ENCODE measurements around the gene NFIB.

The NFIB gene

DNA sequence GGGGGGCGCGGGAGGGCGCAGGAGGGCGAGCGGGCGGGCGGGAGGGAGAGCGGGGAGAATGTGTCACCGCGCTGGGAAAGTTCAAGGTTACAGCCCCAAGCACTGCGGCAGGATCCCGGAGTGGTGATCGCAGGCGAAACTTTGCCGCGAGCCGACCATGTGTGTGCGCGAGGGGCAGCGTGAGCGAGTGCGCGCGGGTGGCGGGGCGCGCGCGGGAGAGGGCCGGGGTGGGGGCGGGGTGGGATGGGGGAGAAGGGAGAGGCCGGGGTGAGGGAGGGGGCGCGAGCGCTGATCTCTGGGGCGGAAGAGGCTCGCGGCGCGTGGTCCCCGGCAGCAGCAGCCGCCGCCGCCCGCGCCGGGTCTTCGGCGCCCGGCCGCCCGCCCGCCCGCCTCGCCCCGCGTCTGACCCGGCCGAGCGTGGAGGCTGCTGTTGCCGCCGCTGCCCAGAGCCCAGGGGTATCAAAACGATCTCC, at the start of gene NFIB:
Gene NFIB (minus strand): TSS at position 191 of the 473 bp plus-strand sequence. CDS start 630 bp downstream, outside the sequence.
- DNase-seq = no peak

DNA sequence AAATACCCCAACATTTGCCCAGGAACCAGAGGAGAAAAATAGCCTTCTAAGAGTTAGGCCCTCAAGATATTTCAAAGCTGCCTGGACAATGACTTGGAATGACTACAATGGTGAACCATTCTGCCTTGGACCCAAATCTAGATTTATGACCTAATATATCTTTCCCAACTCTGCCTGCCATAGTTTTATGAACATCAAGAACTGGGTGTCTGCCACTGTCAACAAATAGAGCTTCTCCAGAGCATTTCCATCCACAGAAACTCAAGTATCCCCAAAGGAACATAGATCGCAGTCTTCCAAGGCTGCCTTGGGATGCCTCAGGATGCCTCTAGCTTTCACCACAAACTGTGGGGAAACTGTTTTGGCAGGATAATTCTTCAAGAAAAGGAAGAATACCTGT, 48.2 kb upstream of the NFIB start:
- no peak for DNase-seq

DNA sequence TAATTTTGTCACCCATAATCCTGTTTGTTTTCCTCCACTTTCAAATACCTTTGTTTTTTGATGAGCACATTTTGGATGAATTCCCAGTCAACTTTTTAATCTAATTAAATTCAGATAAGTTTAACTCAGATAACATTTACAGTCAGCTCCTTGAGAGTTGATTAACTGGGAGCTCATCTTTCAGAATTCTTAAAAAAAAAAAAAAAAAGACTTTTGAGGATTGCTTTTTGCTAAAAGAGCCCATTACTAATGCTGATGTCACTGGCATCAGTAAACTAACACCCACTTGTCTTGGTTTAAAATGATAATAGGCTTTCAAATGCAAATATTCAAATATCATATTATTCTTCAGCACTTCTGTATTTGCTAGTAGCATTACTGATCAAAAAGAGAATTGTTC, 47.1 kb upstream of the NFIB start:
- DNase-seq = no peak

DNA sequence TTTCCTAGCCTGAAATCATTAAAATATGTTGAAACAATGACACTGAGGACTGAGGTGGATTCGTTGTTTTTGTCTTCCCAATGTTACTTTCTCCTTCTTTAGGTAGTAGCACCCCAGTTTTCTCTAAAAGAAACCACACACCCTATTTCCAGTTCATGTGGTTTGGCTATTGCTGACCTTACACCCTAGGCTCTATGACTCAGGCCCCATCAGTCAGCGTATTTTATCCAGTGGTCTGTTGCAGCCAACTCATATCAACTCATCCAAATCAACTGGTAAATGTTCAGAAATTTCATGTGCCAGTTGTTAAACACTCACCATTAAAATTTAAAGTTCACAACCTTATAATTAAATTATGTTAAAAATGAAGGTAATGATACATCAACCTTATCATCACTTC, 44.6 kb upstream of the NFIB start:
- no peak for DNase-seq

DNA sequence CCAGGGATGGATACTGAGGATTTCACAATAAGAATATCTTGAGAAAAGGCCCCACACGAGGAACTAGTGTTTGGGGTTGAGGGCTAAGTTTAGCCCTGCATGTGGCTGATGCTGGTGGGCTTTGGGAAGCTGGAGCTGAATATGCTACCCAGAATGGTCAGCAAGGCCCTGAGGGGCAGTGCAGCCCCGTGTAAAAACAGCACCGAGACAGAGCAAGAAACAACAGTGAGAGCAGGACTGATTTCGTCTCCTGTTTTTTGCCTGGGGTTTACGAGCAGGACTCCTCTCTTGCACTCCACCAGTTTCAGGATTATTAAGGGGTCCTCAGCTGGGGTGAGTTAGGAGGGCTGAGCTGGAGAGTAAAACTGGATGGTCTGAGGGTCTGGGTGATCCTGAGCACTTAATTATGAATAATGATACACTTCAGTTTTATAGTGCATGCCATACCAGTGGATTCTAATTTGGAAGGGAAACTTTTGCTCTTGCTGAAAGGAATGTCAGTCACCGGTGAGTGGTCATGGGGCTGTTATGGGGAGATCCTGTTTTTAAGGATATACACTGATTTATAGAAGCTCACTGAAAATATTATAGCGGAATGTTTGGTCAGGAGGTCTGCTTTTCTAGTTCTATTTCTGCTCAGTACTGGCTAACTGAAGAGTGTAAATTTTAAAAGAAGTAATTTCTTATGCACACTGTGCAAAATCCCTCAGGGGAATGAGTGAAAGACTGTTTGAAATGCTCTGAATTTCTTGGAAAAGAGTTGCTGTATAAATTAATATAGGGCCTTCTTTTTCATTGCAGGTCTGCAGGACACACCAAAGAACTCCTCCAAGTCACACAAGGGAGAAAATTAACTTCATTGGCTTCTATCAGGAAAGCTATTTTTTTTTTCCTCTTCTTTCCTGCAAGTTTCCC, 42.7 kb upstream of the NFIB start:
- no peak for DNase-seq

DNA sequence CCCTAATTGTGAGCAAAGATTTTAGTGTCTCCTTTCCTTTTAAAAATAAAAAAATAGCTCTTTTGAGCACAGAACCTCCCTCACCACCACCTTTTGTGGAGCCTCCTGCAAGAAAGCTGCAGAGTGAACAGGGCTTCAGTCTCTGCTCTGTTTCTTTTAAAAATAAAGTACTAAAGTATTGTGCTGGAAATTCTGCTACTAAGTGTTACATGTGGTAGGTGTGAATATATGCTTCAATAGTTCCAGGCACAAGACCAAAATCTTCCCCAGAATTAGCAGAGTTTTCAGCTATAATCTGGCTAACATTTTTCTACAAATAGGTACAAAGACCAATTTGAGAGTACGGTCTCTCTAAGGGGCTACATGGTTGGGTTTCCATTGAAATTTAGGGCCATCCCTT, 40.3 kb upstream of the NFIB start:
- no peak for DNase-seq

DNA sequence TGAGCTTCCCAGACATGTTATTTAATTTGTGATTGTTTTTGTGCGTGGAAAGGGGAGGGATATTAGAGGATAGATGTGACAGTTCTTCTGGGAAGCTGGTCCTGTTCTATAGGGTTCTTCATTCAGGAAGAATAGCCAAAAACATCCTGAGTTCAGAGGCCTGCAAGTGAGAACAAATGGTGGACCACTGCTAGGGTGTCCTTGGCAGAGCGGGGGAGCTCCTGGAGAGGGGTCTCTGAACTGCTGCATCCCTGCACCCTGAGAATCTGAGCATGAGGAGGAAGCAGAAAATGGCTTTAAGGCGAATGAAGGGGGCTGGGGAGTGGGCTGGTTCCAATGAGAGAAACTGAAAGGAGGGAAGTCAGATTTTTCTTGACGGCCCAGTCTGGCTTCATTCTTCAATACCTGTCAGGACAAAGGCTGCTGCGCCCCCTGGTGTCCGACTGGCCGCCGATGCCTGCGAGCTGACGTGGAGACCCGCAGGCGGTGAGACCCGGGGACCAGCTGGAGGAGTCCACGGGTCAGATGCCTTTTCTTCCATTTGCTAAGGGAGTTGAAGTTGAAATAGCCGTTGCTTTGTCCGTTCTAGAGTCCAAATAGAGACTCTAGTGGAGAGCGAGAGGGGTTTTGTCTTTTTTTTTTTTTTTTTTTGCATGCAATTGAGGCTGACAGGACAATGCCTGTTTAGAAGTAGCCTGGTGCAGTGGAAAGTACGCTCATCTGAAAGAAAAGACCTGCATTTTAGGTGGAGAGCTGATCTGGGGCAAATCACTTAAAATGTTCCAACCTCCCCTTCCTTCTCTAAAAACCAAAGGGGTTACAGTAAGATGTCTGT, 39.5 kb upstream of the NFIB start:
- DNase-seq = peak; percentile 83

DNA sequence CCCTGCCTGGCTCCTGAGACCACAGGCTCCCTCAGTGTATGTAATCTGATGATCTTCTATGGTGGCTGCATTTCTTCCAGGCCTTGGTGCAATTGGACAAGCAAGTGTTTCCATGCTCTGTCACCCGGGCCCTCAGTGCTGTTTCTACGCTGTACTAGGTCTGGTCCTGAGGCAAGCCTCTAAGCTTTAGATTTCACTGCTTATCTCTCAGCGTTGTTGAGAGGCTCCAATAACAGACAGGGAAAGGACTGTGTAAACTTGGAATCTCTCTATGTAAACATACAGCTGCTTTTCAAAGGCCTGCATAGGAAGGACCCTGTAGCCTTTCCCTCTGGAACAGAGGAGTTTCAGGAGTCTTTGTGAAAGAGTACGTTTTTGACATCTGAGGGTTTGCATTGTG, 38.6 kb upstream of the NFIB start:
- DNase-seq = no peak

DNA sequence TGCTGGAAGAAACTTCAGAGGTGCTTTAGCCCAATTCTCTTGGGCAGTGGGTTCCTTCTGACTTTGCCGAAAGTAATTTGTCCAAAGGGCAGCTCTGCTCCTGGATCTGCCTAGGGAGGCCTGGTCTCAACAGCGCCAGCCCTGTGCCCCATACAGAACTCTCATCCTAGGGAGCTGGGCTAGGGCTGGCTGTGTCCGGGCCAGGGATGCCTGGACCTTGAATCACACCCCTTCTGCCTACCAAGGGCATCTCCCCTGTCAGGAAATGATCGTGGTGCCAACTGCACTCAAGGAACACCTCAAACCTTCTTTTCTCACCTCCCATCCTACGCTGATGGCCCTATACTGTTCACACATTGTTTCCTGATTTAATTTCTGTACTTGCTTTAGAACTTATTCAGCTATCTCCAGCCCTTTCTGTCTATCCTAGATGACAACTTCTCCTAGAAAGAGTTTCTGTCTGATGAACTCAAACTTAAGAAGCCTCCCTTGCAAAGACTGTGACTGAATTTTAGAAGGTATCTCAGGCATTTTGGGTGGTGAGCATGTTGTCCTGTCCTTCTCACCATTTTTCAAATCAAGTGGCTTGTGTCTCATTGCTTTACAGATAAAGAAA, 37.4 kb upstream of the NFIB start:
- no peak for DNase-seq

DNA sequence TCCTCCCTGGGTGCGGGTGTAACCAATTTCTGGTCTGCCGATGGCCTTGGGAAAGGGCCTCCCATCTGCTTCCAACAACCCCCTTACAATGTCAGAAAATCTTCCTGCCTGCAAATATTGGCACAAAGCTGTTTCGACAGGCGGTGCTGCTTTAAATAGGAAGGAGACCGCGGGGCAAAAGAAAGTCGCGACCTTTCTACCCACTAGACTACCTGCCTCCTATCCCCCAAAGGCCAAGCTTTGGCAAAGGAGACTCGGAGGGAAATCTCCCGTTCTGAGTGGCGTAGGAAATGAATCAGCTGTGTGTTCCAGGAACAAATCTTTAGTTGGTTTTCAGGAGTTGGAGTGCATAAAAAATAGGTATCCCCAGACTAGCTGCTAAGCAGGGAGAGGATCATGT, 36.8 kb upstream of the NFIB start:
- no peak for DNase-seq

DNA sequence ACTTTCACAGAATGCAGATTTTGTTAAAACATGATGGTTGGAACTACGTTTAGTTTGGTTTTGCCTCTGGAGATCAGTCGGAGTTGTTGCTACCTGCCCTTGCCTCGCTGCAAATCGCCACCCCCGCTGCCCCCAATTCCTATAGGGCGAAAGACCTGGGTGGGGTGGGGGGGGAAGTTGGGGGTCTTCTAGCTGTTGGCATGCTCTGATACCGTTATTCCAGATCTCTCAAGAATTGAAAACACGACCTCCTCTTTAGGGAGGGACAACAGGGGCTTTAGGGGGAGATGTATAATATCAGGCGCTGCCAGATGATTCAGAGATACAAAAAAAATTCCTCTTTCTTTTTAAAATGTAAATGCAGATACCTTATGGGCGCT, 36.4 kb upstream of the NFIB start:
- no peak for DNase-seq

DNA sequence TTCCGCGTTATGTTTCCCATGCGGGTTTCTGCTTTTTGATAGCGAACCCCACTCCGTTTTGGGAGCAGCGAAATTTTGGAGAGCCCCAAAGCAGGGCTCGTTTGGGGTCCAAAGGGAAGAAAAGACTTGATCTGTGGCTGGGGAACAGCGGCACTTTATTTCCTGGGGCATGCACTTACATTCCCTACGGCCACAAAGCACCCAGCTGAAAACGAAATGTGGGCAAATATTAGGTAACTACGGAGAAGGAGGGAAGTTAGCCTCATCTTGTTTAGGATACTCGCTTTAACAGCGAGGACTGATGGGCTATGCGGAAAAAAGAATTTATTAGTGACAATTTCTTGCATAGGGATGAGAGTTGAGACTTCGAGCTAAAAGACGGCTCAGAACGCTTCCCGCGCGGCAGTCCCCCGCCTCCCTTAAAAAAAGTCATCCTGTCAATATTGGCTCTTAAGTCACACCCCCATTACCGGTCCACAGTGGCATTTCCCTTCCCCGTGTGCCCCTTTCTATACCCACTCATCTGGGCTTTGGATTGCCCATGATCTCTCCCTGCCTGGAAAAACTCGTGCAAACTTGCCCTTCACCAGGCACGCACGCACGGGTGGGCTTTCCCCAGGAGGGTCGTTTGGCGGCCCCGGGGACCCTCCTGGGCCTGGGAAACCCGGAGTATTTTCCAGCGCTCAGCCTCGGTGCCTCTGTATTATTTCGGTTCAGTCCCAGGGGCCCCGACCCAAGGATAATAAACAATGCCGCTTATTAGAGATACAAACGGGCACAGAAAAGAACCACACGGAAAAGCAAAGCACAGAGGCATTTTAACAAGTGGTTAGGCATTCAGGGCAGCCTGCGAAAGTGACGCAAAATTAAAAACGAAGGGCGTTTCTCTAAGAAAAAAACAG, 35.8 kb upstream of the NFIB start:
- DNase-seq = no peak

DNA sequence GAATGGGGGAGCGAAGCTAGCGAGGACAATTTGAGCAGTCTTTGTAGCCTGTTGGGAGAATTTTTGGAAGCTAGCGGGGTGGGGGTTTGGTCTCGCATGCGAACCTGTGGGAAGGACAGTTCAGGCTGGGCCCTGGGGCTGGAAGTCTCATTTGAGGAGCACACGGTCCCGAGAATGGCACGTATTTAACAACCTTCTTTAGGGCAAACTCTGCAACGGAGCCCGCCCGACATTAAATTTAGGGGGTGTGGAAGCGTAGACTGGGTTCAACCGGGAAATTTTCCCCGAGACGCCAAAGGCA, 35.2 kb upstream of the NFIB start:
- no peak for DNase-seq

DNA sequence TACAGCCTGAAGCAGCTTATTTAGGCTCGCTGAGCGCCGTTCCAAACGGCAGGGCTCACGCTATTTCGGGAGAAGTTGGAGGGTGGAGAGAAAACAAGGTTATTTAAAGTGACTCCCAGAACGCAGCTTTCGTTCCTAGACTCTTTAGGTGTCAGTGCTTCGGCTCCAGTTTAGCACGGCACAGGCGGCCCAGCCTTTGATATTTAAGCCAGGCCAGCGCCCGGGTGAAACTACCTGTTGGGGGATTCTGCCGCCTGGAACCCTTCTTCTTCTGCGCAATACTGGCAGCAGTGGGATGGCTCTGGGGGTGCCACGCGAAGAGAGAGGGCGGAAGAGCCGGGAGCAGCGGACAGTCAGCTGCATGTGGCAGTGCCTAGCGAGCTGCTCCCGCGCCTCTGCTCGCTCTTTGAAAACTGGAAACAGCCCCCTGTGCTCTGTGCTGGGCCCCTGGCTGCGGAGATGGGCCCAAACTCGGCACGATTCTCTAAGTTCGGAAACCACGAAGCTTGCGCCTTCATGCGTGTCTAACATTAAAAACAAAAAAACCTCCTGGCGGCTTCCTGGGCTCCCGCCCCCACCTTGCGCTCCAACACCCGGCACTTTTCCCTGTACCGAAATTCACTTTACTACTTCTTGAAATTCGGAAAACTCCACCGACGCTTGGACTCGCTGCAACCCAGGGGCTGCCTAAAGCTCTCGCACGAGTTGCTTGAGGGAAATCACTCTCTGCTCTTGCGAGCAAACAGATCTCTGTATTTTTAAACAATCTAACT, 34.6 kb upstream of the NFIB start:
- DNase-seq = no peak

DNA sequence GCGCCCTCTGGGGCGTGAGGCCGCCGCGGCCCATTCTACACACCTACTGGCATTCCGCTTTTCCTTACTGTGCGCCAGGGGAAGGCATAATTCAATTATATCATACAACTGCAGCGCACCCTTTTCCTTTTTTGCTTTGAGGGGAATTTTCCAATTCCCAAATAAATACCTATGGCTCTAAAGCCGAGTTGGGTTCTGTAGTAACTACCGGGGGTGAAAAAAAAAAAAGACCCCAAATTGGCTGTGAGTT, 34.1 kb upstream of the NFIB start:
- DNase-seq = no peak

DNA sequence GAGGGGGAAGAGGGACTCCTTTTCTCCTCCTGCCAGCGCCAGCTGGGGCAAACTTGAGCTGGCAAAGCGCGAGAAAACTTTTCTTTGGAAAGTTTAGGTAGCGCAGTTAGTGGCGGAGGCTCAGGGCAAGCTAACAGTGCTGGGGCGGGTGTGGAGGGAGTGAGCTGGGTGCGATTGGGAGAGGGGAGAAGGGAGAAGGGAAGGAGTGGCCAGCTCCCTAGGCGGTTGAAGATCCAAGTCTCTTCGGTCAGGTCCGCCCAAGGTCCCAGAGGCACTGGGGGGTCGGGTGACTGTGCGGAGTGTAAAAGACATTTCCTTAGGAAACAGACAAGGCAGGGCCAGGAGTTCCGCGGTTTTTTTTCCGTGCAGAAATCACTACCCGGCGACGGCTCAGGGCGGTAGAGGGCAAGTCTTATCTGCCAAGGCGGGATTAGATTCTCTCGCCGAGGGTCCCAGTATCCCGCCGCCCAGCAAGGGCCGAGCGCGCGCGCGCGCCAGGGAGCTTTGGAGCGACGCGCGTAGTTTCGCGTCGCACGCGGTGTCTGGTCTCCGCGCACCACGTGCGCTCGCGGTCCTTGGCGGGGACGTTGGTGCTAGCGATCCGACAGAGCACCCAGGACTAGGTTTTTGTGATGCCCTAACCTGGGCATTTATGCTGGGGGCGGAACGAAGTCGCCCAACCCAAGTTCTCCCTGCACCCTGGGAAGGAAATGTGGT, 33.6 kb upstream of the NFIB start:
- no peak for DNase-seq

DNA sequence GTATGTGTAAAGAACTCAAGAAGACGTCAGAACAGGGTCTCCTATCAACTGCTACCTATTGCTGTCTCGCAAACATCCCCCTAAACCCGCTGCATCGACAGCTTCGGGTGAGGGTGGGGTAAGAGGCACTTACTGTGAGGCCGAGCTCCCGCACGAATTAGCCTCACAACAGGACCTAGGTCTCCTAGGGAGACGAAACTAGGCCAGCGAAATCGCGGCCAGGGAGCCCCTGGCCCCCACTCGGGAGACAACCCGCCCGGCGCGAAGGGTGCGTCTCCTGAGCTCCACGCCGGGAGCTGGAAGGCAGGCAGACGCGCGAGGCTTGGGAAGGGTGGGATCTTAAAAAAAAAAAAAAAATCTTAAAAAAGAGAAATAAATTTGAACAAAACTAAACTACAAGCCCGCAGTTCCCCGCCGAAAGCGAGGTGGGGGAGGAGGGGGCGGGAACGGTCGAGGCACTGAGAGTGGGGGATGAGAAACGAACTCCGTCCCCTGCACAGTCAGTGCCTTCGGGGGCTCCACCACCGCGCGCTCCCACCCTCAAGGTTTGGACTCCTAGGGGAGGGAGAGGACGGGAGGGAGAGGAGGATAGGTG, 33.0 kb upstream of the NFIB start:
- no peak for DNase-seq

DNA sequence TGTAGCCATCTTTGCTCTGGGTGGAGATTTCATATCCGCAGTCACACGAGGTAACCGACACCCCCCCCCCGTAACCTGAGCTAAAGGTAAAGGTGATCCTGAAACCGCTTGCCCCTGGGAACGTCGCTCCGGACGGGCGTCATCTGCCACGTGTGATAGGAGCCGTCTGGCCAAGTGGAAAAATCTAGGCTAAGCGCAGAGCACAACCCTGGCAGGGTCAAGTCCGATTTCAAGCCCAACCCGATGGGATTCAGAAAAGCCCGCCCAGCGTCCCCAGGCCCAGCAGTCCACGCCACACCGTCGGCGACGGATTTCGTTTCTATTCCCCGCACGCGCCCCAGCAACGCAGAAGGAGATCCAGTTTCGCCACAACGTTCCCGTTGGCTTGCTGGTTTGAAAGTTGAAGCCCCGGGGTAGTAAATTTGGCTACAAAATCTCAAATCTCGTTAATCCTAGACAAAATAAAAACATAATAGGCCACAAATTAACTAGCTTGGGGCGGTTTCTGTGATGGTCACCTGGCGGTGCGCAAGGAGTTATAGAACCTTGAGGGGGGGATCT, 32.4 kb upstream of the NFIB start:
- DNase-seq = no peak

DNA sequence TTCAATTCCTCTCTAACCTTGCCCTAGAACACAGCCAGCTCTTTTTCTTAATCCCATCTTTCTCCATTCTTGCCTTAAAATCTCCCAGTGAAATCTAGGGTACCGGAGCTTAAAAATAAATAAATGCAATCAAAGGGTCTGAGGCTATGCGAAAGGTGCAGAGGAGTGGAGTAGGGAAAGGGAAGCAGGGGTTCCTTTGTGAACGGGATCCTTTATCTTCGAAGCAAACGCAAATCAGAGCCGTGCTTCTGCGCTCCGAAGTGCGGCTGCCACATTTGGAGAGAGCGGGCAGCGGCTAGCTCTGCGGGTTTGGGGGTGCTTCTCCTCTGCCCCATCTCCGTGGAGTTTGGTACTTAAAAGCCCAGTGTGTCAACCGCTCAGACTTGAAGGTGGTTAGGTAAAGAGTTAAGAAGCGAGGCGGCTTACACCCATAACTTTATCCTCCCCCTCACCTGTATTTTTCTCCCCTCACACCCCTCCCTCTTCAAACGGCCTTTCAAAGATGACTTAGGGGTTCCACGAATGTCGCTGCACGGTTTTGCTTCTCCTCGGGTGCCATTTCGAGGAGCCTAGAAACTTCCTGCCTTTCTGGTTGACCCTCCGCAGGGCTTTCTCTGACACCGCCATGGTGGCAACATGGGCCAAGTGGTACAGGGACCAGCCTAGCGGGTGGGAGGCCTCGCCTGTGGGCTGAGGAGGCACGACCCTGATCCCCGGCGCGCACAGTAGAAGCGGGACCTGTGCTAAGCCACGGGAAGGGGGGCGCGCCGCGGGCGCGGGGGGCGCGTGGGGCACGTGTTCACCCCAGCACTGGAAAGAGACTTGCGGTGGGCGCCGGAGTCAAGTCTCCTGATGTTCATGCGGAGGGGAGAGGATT, 31.7 kb upstream of the NFIB start:
- DNase-seq = no peak

DNA sequence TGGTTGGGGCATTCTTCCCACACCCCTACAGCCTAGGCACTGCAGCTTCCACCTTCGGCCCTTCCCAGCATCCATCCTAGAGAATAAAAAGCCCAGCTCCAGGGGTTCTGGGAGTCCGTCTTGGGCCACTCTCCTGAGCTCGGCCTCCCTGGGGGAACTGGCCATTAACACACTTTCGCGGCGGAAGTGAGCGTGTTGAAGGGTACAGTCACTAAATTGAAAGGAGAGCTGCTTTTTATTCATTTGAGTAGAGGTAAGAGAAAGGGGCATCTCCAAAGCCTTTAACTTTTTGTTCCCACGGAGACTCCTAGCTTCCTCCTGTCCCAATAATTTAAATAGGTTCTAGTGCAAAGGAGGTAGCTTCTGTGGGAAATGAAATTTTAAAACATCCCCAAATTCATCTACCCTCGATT, 31.0 kb upstream of the NFIB start:
- DNase-seq = no peak
